Measurements from ENCODE around the gene PAX8. TPM values are rescaled to one million over a fixed set of nuclear protein-coding genes. Genes with fewer than 3 reads are reported as not detected.

The PAX8 gene
- total and polyA plus RNA-seq, 4 donors = 0.28 to 5.9 (median 2.3) TPM

DNA sequence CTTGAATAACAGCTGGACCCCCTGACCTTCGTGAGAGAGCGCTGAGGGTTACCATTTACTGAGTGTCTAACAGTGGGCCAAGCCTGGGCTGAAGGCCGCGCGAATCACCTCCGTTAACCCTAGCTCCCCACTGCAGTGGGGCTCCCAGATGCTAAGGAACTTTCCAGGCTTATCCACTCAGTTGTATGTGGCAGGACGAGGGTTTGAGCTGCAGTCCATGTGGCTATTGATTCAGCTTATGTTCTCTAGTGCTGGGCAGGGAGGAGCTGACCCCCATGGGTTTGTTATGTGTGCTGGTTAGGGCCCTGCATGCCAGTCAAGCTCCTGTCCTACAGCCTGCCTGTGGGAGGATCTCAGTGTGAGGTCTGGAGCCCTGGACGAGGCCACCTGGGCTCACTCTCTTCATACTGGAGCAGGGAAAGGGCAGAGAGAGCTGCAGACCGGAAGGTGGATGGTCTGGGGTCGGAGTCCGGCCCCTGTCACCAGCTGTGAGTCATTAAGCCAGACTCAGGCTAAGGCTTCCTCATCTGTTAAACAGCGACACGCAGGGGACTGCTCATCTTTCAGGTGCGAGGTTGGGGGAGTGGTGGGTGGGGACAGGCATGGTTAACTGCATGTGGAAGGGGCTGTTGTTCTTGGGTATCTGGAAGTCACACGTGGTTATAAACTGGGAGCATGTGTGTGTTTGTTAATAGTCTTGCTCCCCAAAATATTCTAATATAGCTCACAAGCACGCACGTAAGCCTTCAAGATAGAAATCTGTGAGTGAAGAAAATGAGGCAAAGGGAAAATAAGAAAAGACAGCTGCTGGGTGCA lies 98.4 kb downstream of the PAX8 start:
- Histone ChIP-seq H3K27me3 (ENCODE audit: control insufficient read depth in 3 of 3, insufficient read depth in 3 of 3, low read length in 2 of 3) (no peaks in the 10 kb centered on the region), H3K4me1 (ENCODE audit: control insufficient read depth in 5 of 5, insufficient read depth in 5 of 5, low read length in 5 of 5) (peaks cover 0 to 23% (median 8%) of the 10 kb centered on the region in 5 donors), H3K27ac (ENCODE audit: low read depth in 1 of 2, low read length in 1 of 2) (no peak overlapping the region), H3K4me3 (no peak overlapping the region), H3K9me3 (ENCODE audit: control insufficient read depth in 4 of 4, insufficient read depth in 3 of 4, low read length in 3 of 4) (no peaks in the 10 kb centered on the region), H3K36me3 (ENCODE audit: control insufficient read depth in 4 of 4, insufficient read depth in 4 of 4, low read length in 4 of 4) (no peaks in the 10 kb centered on the region), H3K9ac (ENCODE audit: insufficient read depth in 1 of 2, low read length in 2 of 2) (no peak overlapping the region)
- TF ChIP-seq, protein P1, sequence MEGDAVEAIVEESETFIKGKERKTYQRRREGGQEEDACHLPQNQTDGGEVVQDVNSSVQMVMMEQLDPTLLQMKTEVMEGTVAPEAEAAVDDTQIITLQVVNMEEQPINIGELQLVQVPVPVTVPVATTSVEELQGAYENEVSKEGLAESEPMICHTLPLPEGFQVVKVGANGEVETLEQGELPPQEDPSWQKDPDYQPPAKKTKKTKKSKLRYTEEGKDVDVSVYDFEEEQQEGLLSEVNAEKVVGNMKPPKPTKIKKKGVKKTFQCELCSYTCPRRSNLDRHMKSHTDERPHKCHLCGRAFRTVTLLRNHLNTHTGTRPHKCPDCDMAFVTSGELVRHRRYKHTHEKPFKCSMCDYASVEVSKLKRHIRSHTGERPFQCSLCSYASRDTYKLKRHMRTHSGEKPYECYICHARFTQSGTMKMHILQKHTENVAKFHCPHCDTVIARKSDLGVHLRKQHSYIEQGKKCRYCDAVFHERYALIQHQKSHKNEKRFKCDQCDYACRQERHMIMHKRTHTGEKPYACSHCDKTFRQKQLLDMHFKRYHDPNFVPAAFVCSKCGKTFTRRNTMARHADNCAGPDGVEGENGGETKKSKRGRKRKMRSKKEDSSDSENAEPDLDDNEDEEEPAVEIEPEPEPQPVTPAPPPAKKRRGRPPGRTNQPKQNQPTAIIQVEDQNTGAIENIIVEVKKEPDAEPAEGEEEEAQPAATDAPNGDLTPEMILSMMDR (IDR thresholded peaks at IDR 0.05; ENCODE audit: control extremely low read depth, extremely low read depth) = no peak
- ATAC-seq (ENCODE audit: insufficient read depth, low FRiP score) = no peak
- DNase-seq = no peak
- WGBS, 2 donors = 86 to 88% methylated on average over 17 of the region's 17 CpGs

DNA sequence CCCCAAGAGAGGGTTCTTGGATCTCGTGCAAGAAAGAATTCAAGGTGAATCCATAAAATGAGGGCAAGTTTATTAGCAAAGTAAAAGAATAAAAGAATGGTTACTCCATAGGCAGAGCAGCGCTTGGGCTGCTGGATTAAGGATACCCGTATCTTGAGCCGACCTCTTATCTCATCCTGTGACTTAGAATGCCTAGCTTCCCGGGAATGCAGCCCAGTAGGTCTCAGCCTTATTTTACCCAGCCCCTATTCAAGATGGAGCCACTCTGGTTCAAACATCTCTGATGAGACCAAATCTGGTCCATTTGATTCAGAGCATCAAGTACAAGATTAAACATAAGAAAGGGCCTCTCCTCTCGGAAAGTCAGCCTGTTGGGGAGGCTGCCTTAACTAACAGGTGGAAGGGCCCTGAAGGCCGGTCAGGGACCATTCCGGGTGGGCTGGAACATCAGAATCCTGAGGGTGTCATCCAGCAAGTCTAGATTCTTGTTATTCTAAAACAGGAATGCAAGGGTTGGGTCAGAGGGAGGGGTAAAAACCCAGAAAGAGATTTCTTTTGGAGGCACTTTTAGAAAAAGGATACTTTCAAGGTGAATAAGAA lies 99.2 kb downstream of the PAX8 start:
- Histone ChIP-seq H3K9me3 (ENCODE audit: control insufficient read depth in 4 of 4, insufficient read depth in 3 of 4, low read length in 3 of 4) (no peaks in the 10 kb centered on the region), H3K4me1 (ENCODE audit: control insufficient read depth in 5 of 5, insufficient read depth in 5 of 5, low read length in 5 of 5) (peaks cover 0 to 21% (median 8%) of the 10 kb centered on the region in 5 donors), H3K4me3 (no peak overlapping the region), H3K9ac (ENCODE audit: insufficient read depth in 1 of 2, low read length in 2 of 2) (no peak overlapping the region), H3K27me3 (ENCODE audit: control insufficient read depth in 3 of 3, insufficient read depth in 3 of 3, low read length in 2 of 3) (no peaks in the 10 kb centered on the region), H3K27ac (ENCODE audit: low read depth in 1 of 2, low read length in 1 of 2) (no peak overlapping the region), H3K36me3 (ENCODE audit: control insufficient read depth in 4 of 4, insufficient read depth in 4 of 4, low read length in 4 of 4) (no peaks in the 10 kb centered on the region)
- DNase-seq (no peak), ATAC-seq (ENCODE audit: insufficient read depth, low FRiP score) (no peak)
- TF ChIP-seq, protein P1 (IDR thresholded peaks at IDR 0.05; ENCODE audit: control extremely low read depth, extremely low read depth) = no peak
- 95% methylated on average over 8 of the region's 8 CpGs for WGBS, 2 donors

DNA sequence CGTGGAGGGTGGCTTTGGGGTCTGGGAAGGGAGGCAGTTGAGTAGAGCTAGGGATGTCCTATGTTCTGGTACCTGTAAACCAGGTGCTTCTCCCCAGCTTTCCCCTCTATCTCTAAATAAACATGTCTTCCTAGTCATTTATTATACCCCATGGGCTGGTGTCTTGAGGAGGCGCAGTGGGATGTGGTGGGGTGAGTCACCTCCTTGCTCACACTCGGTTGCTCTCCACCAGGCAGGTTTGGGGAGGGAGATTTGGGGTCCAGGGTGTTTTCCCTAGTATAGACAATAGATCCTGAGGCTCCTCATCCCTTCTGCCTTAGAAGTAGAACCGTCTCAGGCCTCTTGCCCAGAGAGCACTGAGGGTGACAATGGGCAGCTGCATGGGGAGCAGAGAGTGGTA lies 99.8 kb downstream of the PAX8 start:
- Histone ChIP-seq H3K4me3 (no peak overlapping the region), H3K4me1 (ENCODE audit: control insufficient read depth in 5 of 5, insufficient read depth in 5 of 5, low read length in 5 of 5) (peaks cover 0 to 21% (median 8%) of the 10 kb centered on the region in 5 donors), H3K9me3 (ENCODE audit: control insufficient read depth in 4 of 4, insufficient read depth in 3 of 4, low read length in 3 of 4) (no peaks in the 10 kb centered on the region), H3K27me3 (ENCODE audit: control insufficient read depth in 3 of 3, insufficient read depth in 3 of 3, low read length in 2 of 3) (no peaks in the 10 kb centered on the region), H3K9ac (ENCODE audit: insufficient read depth in 1 of 2, low read length in 2 of 2) (no peak overlapping the region), H3K27ac (ENCODE audit: low read depth in 1 of 2, low read length in 1 of 2) (no peak overlapping the region), H3K36me3 (ENCODE audit: control insufficient read depth in 4 of 4, insufficient read depth in 4 of 4, low read length in 4 of 4) (no peaks in the 10 kb centered on the region)
- TF ChIP-seq, protein P1 (IDR thresholded peaks at IDR 0.05; ENCODE audit: control extremely low read depth, extremely low read depth) = no peak
- 80 to 86% methylated on average over 4 of the region's 4 CpGs for WGBS, 2 donors
- DNase-seq (no peak), ATAC-seq (ENCODE audit: insufficient read depth, low FRiP score) (no peak)
